HG02588 (cell line): Measurements from ENCODE around the gene ZNF488.

Source experiments
- ATAC-seq: cut with Tn5 transposase; IDR thresholded peaks from one replicate; pipeline ENCODE4 v1.9.1; 2021; ENCODE audit warnings: mild to moderate bottlenecking, moderate library complexity; ENCODE audit not compliant: unreplicated experiment

ZNF488 gene

GRCh38 chr10:47367646-47368045 lies 16.4 kb downstream of the ZNF488 start:
- no peak for ATAC-seq

DNA sequence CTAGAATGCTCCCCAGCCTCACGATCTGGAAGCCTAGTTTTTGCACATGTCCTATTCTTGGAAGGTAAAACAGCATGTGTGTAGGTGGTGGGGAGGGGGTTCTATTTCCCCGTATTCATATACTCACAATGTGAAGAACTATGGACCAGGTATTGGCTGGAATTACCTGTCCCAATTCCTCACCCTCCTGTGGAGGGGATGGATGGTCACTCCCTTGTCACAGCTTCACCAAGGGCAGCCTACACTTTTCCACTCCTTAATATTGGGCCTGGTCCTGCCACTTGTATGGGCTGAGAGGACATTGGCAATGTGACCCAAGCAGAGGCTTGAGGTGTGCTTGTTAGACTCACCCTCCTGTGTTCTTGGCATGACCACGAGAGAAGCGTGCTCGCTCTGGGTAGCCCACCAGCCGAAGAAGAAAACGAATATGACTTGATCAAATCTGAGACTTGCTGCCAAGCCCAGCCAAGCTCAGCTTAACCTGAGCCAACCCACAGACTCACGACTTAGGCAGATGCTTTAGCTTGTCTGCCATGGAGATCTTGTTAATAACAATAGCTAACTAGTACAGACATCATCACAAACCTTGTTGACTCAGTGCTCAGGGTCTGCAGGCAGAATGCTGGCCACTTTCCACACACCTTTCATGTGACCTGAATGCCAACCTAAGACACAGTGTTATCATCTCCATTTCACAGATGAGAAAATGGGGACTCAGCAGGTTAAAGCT lies 17.2 kb downstream of the ZNF488 start:
- no peak for ATAC-seq

GRCh38 chr10:47366181-47366631 lies 17.9 kb downstream of the ZNF488 start:
- ATAC-seq = no peak

GRCh38 chr10:47365431-47366180 lies 18.5 kb downstream of the ZNF488 start:
- no peak for ATAC-seq

GRCh38 chr10:47364911-47365310 lies 19.2 kb downstream of the ZNF488 start:
- ATAC-seq = no peak

DNA sequence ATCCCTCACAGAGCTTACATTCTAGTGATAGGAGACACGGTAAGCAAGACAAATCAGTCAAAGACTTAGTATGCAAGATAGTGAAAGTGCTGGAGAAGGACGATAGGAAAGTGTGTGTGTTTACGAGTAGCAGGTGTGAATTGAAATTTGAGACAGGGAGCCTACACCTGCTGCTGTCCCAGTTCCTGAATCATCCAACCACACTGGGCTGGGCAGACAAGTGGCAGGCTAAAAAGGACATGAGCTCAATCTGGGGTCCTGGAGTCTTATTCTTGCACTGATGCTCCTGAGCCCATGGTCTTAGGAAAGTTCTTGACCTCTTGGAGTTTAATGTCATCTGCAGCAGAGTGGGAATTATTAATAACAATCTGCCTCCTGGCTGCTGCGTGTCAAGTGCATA lies 19.7 kb downstream of the ZNF488 start:
- no peak for ATAC-seq

GRCh38 chr10:47363781-47364180 lies 20.3 kb downstream of the ZNF488 start:
- ATAC-seq = no peak

GRCh38 chr10:47362199-47362598 lies 21.9 kb downstream of the ZNF488 start:
- ATAC-seq = no peak

- ATAC-seq = no peak
Observed at GRCh38 chr10:47361293-47361692, 22.8 kb downstream of the ZNF488 start.

- ATAC-seq = no peak
Observed at GRCh38 chr10:47360419-47361040, 23.6 kb downstream of the ZNF488 start.

DNA sequence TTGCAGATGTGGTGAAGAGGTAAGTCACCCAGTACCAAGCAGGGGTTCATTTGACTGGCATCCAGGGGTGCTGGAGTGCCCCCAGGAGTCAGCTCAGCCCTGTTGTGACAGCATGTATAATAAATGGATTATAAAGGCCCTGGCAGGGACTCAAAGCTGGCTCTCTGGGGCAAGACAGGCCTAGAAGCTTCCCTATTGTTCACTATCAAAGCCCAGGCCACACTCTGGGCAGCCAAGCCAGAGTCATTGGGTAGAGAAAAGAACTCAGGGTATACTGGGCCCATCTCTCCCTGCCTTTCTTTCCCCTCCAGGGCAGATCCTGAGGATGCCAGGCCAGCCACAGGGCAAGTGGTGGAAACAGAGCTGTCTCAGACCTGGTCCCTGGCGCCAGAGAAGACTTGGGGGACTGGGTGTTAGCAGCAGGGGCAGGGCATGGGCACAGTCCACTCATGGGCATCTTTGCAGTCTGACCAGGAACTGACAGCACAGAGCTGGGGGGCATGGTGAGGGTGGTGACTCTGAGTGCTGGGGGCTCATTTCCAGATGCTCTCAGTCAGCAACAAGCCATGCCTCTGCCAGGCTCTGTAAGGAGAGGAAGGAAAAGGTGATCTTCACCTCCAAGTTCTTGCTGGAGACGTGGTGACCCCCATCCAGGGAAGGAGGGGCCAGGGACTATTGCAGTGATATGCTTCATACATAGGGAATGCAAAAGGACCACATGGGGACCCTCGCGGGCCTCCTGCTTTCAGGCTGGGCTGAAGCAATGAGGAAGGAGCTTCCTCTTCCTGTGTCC lies 24.3 kb downstream of the ZNF488 start:
- no peak for ATAC-seq

GRCh38 chr10:47359101-47359500 lies 25.0 kb downstream of the ZNF488 start:
- no peak for ATAC-seq

DNA sequence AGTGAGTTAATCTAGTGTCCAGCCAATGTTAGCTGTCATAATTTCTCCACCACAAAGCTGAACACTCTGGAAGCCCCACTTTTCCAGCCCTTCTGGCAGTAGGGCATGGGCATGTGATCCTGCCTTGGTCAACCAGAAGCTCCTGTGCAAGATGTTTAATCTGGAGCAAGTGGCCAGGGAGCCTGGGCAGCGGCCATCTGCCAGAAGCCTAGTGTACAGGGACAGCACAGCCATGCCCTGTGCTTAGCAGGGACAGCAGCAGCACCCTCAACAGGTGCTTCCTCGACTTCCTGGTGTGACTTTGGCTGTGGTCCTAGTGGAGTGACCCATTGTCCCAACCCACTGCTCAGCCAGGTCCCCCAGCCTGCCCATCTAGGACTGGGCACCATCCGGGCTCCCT lies 25.6 kb downstream of the ZNF488 start:
- no peak for ATAC-seq

DNA sequence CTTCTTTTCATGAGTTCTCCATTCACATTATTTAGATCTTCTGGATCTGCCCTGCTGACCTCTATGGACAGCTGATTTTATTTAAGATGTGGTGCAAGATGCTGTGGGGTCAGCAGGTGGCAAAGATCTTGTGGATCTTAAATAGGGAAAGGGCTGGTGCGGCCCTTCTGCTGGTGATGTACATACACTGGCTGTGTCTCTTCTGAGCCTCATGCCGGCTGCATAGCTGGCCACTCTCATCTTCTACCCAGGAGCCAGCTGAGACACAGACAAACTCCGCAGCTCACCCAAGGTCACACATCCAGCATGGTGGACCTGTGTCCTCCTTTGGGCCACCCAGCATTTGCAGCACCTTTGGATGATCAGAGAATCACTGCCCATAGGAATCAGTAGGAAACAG lies 26.2 kb downstream of the ZNF488 start:
- no peak for ATAC-seq

DNA sequence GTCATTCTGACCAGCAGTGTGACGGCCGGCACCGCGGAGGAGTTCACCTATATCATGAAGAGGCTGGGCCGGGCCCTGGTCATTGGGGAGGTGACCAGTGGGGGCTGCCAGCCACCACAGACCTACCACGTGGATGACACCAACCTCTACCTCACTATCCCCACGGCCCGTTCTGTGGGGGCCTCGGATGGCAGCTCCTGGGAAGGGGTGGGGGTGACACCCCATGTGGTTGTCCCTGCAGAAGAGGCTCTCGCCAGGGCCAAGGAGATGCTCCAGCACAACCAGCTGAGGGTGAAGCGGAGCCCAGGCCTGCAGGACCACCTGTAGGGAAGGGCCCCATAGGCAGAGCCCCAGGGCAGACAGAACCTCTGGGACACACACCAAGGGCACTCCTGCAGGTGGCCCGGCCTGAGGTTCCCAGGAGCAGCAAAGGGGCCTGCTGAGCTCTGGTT lies 26.9 kb downstream of the ZNF488 start:
- ATAC-seq = no peak

DNA sequence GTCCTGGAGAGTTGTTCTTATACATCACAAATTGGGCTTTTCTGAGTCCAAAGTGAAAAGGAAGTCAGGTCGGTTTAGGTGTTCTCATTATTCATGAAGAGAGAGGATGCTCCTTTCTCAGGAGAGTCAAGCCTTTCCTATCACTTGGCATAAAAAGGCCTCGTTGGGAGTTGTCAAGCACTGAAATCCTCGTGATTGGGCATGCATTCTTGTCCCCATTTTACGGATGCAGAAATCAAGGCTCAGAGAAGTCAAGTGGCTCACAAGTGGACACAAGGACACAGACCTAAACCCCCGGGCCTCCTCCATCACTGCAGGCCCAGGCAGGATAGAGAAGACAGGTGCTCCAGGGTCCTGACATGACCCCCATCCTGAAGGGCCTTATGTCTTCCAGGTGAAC lies 27.4 kb downstream of the ZNF488 start:
- ATAC-seq = no peak

GRCh38 chr10:47354900-47355299 lies 29.2 kb downstream of the ZNF488 start:
- ATAC-seq = no peak

DNA sequence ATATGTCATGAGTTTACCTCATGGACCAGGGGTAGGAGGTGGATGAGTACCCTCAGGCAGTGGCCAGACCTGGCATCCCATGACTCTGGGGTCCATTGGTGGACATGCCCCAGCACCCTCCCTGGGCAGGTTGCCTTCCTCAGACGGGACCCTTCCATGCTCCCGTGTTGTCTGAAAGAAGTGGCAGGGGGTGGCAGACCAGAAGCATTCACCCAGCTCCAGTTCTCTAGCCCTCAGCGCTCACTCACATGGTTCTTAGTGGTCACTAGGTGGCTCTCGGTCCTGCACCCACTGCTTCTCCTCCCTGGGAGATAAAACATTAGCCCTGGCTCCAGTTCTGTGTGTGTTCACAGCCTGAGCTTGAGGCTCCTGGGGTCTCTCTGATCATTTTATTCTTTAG lies 29.9 kb downstream of the ZNF488 start:
- no peak for ATAC-seq

GRCh38 chr10:47353351-47353750 lies 30.7 kb downstream of the ZNF488 start:
- no peak for ATAC-seq

DNA sequence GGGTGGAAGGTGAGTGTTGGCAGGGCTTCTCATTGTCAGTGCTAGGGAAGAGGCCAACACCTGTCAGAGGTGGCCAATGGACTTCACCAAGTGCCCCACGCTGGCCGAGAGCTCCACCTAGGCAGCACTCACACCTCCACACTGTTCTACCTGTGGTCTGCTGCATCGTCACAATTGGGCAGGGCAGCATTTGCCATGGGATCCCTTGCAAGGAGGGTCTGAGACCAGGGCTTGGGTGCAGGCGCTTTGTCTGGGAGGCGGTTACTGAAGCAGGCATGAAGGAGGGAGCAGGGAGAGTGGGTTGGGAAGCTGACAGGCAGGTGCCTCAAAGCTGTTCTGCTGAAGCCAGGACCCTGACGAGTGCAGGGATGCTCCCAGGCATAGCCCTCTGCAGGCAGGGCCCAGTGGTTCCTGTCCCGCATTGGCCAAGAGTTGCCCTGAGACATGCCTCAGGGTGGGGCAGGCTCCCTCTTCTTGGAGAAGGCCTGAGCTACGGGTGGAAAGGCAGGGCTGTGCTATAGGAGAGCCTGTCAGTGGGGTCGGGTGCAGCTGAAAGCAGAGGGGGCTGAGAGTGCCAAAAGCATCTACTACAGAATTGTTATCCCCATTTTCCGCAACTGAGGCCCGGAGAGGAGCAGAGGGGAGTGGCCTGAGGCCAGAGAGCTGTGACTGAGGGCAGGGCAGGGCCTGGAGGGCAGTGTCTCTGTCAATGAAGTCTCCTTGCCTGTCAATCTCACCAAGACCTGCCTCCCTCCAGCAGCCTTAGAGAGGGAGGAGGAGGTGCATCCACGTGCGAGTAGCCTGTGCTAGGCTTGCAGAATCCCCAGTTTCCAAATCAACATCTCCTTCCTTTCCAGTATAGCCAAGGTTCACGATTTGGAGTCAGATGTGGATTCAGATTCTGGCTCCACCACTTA lies 31.9 kb downstream of the ZNF488 start:
- no peak for ATAC-seq
